Endothelial cell of umbilical vein (primary cell): ENCODE results near the gene TAS2R41. TPM values are rescaled to one million over a fixed set of nuclear protein-coding genes. Genes with fewer than 3 reads are reported as not detected.
"Not testable (repeated sequence)": the region's sequence is repeated elsewhere in the genome, so short reads cannot be mapped to it uniquely, and the experiment has no call there.

ENCODE experiments used
- BruUV-seq: library from RNA; stranded (reverse); fragments of 400-500 nt; replicated peaks from 2 replicates; lab custom pipeline; 2021; lab: Mats Ljungman, UMichigan
- CTCF ChIA-PET: fragments of 300-600, 350-600 bp; sonication (Branson Sonifier 250); formaldehyde crosslinking; loops from one replicate; lab custom pipeline; 2021; ENCODE audit warnings: antibody characterized with exemption, inconsistent platforms; lab: Charles Lee
- POLR2A ChIA-PET: fragments of 300-600, 350-600 bp; sonication (Branson Sonifier 250); formaldehyde crosslinking; loops from one replicate; lab custom pipeline; 2021; ENCODE audit warnings: antibody characterized with exemption, inconsistent platforms; lab: Charles Lee
- DNase-seq: peaks from one replicate; pipeline ENCODE4 v3.0.0-alpha.2; 2011; ENCODE audit warnings: low read depth, low spot score
- FAIRE-seq: peaks from 2 replicates; lab custom pipeline; 2011; peaks lifted over from hg19 to GRCh38; lab: Jason Lieb, UNC
- H2AFZ ChIP-seq: 2 replicates; pipeline ENCODE4 v1.6.0; 2012; ENCODE audit warnings: low read depth, low read length, control low read depth, inconsistent platforms
- H3K27ac ChIP-seq: 2 replicates; pipeline ENCODE4 v1.5.1; 2011; ENCODE audit warnings: low read depth, mild to moderate bottlenecking, control low read depth, low read length, moderate library complexity; ENCODE audit not compliant: insufficient read depth
- H3K27me3 ChIP-seq, 2 experiments: 2 replicates each; pipeline versions ENCODE4 v1.6.0 to v1.6.1; 2011; ENCODE audit warnings: low read length in 2 of 2, mixed read lengths in 1 of 2; ENCODE audit not compliant: control insufficient read depth in 2 of 2, insufficient read depth in 2 of 2
- H3K36me3 ChIP-seq, 2 experiments: 2 replicates in 1 of 2; 3 replicates in 1 of 2; pipeline ENCODE4 v1.5.1; 2011; ENCODE audit warnings: low read length in 2 of 2, mild to moderate bottlenecking in 1 of 2, moderate library complexity in 1 of 2; ENCODE audit not compliant: control insufficient read depth in 2 of 2, insufficient read depth in 2 of 2; ENCODE audit errors: extremely low read depth in 1 of 2
- H3K4me1 ChIP-seq: 3 replicates; pipeline ENCODE4 v1.5.1; 2011; ENCODE audit warnings: mild to moderate bottlenecking, low read length; ENCODE audit not compliant: control insufficient read depth, insufficient read depth; ENCODE audit errors: extremely low read depth
- H3K4me2 ChIP-seq: 2 replicates; pipeline ENCODE4 v1.6.1; 2011; ENCODE audit warnings: low read length, control low read depth, mixed read lengths; ENCODE audit not compliant: insufficient read depth
- H3K4me3 ChIP-seq, 3 experiments: fragments of 200-600 bp in 1 of 3; sonication (generic), shearing (Covaris generic) in 1 of 3; replicated peaks in 1 of 3; 2 replicates each; pipeline ENCODE4 v1.5.1; 2011 to 2016; ENCODE audit warnings: control low read depth in 3 of 3, low read length in 3 of 3, mild to moderate bottlenecking in 2 of 3, inconsistent platforms in 1 of 3, low read depth in 1 of 3, moderate library complexity in 1 of 3; ENCODE audit not compliant: insufficient read depth in 1 of 3
- H3K79me2 ChIP-seq: 2 replicates; pipeline ENCODE4 v1.6.0; 2012; ENCODE audit warnings: low read length, inconsistent platforms; ENCODE audit not compliant: control insufficient read depth, insufficient read depth
- H3K9ac ChIP-seq: replicated peaks from 2 replicates; pipeline ENCODE3; 2011; ENCODE audit warnings: low read length, control low read depth; ENCODE audit not compliant: insufficient read depth; ENCODE audit errors: extremely low read depth
- H3K9me1 ChIP-seq: replicated peaks from 3 replicates; pipeline ENCODE4 v1.6.0; 2011; ENCODE audit warnings: mild to moderate bottlenecking, low read length; ENCODE audit not compliant: control insufficient read depth, insufficient read depth; ENCODE audit errors: extremely low read depth
- H3K9me3 ChIP-seq: replicated peaks from 2 replicates; pipeline ENCODE4 v1.5.1; 2012; ENCODE audit warnings: low read length, inconsistent platforms; ENCODE audit not compliant: control insufficient read depth, insufficient read depth
- H4K20me1 ChIP-seq: replicated peaks from 2 replicates; pipeline ENCODE3; 2011; ENCODE audit warnings: mild to moderate bottlenecking, low read length; ENCODE audit not compliant: control insufficient read depth, insufficient read depth; ENCODE audit errors: extremely low read depth
- CTCF ChIP-seq, 2 donors: IDR thresholded peaks; 1 replicate in 1 of 2; 2 replicates in 1 of 2; pipeline ENCODE4 v1.5.1; 2011; ENCODE audit warnings: low read length in 2 of 2, mild to moderate bottlenecking in 2 of 2, moderate library complexity in 2 of 2, control low read depth in 1 of 2, inconsistent platforms in 1 of 2, low read depth in 1 of 2; ENCODE audit not compliant: insufficient read depth in 1 of 2; ENCODE audit errors: extremely low read depth in 1 of 2
- EZH2 ChIP-seq: IDR thresholded peaks from 2 replicates; pipeline ENCODE4 v1.6.1; 2012; ENCODE audit warnings: borderline replicate concordance, low read depth, mild to moderate bottlenecking, moderate library complexity, low read length, inconsistent platforms; ENCODE audit not compliant: severe bottlenecking
- JUN ChIP-seq: IDR thresholded peaks from 2 replicates; pipeline ENCODE4 v1.6.1; 2011; ENCODE audit warnings: borderline replicate concordance, low read depth; ENCODE audit not compliant: insufficient read length, insufficient read depth
- POLR2AphosphoS5 ChIP-seq: IDR thresholded peaks from 2 replicates; pipeline ENCODE4 v1.6.1; 2012; ENCODE audit warnings: low read depth, mild to moderate bottlenecking, control low read depth, low read length, moderate library complexity; ENCODE audit not compliant: insufficient read depth
- dilution Hi-C: fragments of 300-500 bp; cut with MboI; formaldehyde crosslinking; loops from one replicate; pipeline ENCODE4 v1.15.0; 2019; ENCODE audit warnings: low sequenced_read_pairs; ENCODE audit not compliant: extremely low pct_ligation_motif_present
- intact Hi-C: fragments of 100-400 bp; cut with micrococcal nuclease; formaldehyde crosslinking; loops from one replicate; pipeline ENCODE4 v1.10.0; 2022
- polyA plus RNA-seq, 4 experiments: library from polyadenylated mRNA; depleted of rRNA in 3 of 4; stranded (reverse) in 3 of 4; unstranded in 1 of 4; fragments of >200 nt; gene quantifications; 2 replicates each; pipeline versions ENCODE4 v1.2.1 to v1.2.3, GENCODE V29; 2011 to 2012; ENCODE audit warnings: missing spikeins in 1 of 4
- total RNA-seq: library from RNA; stranded (reverse); gene quantifications from 2 replicates; pipeline ENCODE4 v1.2.3, GENCODE V29; 2021

The TAS2R41 gene
- total and polyA plus RNA-seq, 2 donors (not counting 3 experiments of a cell fraction or from before 2014, with no cell fraction given), result not detected

- no peaks in the 10 kb centered on the region for H3K36me3 ChIP-seq
Measured at GRCh38 chr7:143519411-143520131, 41.9 kb downstream of the TAS2R41 start.

DNA sequence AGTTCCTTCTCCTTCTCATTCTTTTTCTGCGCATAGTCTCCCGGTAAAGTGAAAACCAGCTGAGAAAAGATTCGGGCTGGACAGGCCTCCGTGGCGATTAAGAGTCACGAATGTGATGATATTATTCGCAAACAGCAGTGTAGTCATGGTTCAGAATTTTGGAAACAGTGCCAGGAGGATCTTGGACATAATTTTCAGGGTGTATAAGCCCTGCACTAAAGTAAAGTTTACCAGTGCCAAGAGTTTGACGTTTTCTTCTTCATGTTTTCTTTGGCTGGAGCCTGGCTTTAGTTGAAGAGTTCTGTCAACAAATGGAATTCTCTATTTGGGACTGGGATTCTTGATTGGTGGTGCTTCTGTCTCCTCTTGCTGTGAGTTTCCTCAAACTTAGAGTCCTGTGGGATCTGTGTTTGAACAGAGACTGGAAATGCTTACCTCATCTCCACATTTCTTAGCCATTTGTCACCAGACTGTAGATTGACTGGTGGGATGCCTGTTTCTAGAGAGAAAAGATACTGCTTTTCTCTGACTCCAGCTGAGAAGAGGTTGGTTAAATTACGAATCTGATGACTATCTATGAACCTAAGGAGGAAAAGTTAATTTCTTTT is 44.7 kb downstream of the TAS2R41 start:
- intact Hi-C loops, BruUV-seq, H3K27ac ChIP-seq, H3K9me1 ChIP-seq, H4K20me1 ChIP-seq, H3K4me1 ChIP-seq, DNase-seq, H3K9ac ChIP-seq, H3K9me3 ChIP-seq, CTCF ChIA-PET, H3K36me3 ChIP-seq, POLR2A ChIA-PET, H3K27me3 ChIP-seq, H2AFZ ChIP-seq, H3K4me3 ChIP-seq, H3K4me2 ChIP-seq, H3K79me2 ChIP-seq: not testable (repeated sequence)
- peak; percentile 93 for FAIRE-seq
- dilution Hi-C loops, result loop anchor here (25.0 kb wide), 1 partner anchor 135 kb away; the partner anchor contains the start of gene ZYX

More at GRCh38 chr7:143519411-143520131, 41.9 kb downstream of the TAS2R41 start:
- no peak overlapping the region for H3K27ac ChIP-seq
- peaks cover 2% of the 10 kb centered on the region for H3K4me1 ChIP-seq
- intact Hi-C loops (no loop called here), dilution Hi-C loops (loop anchor here (25.0 kb wide), 1 partner anchor 132 kb away; the partner anchor contains the start of gene ZYX)
- H3K27me3 ChIP-seq, result no peaks in the 10 kb centered on the region
- no peaks in the 10 kb centered on the region for H3K79me2 ChIP-seq
- no peak for FAIRE-seq
- DNase-seq, result peak; percentile 60
- POLR2A ChIA-PET, result no interaction called here
- no peak overlapping the region for H3K4me2 ChIP-seq
- H3K9ac ChIP-seq, result no peak overlapping the region
- TF ChIP-seq EZH2 (no peak), CTCF (IDR thresholded peaks at IDR 0.05; ENCODE audit: extremely low read depth in 1 of 2, insufficient read depth in 1 of 2, low read depth in 1 of 2, low read length in 2 of 2) (no peak), POLR2AphosphoS5 (no peak), JUN (no peak)
- H3K9me1 ChIP-seq, result no peaks in the 10 kb centered on the region
- H4K20me1 ChIP-seq, result no peaks in the 10 kb centered on the region
- H3K4me3 ChIP-seq, result no peak overlapping the region
- H3K9me3 ChIP-seq, result no peaks in the 10 kb centered on the region
- no peak overlapping the region for H2AFZ ChIP-seq
- CTCF ChIA-PET, result interaction anchor here (0.7 to 3.5 kb wide), 6 partner anchors 14 to 124 kb away, joined by 3 to 15 read pairs (median 6); no protein-coding TSS in a partner anchor
- BruUV-seq, result no TSS peak
